Measurements from ENCODE around the gene SLC12A7. TPM values are rescaled to one million over a fixed set of nuclear protein-coding genes. Genes with fewer than 3 reads are reported as not detected.

SLC12A7 gene
- total and polyA plus RNA-seq, 10 donors, result 8.6 to 120 (median 52.3) TPM

- no peak for DNase-seq
- peaks cover 0 to 59% (median 5%) of the 10 kb centered on the region in 7 donors for H3K27me3 ChIP-seq (replicated peaks in 1 of 7)
- H3K36me3 ChIP-seq, result peaks cover 0 to 20% (median 0%) of the 10 kb centered on the region in 6 donors
- H3K4me3 ChIP-seq, result no peak overlapping the region
- no peaks in the 10 kb centered on the region for H3K9me3 ChIP-seq
- intact Hi-C loops (cut with DNase I; ENCODE audit: low total_unique reads), result no loop called here
- TF ChIP-seq POLR2AphosphoS5 (IDR thresholded peaks at IDR 0.05) (no peak), POLR2A (IDR thresholded peaks at IDR 0.05) (no peak), CTCF (IDR thresholded peaks at IDR 0.05 in 8 of 11, conservative IDR thresholded peaks at IDR 0.05 in 3 of 11) (no peak)
- WGBS, 5 donors, result 82 to 92% (median 88%) methylated on average over 24 of the region's 24 CpGs
- no peaks in the 10 kb centered on the region for H3K4me1 ChIP-seq
- H3K27ac ChIP-seq, result no peak overlapping the region
Measured at GRCh38 chr5:1029282-1029944, 82.5 kb downstream of the SLC12A7 start.

GRCh38 chr5:1028481-1029281, 83.2 kb downstream of the SLC12A7 start:
- intact Hi-C loops (cut with DNase I; ENCODE audit: low total_unique reads), result no loop called here
- DNase-seq, result no peak
- no peak overlapping the region for H3K27ac ChIP-seq
- H3K9me3 ChIP-seq, result no peaks in the 10 kb centered on the region
- TF ChIP-seq POLR2AphosphoS5 (IDR thresholded peaks at IDR 0.05) (no peak), POLR2A (IDR thresholded peaks at IDR 0.05) (no peak), CTCF (IDR thresholded peaks at IDR 0.05 in 8 of 11, conservative IDR thresholded peaks at IDR 0.05 in 3 of 11) (no peak)
- H3K4me3 ChIP-seq, result no peak overlapping the region
- H3K36me3 ChIP-seq, result peaks cover 0 to 13% (median 0%) of the 10 kb centered on the region in 6 donors
- H3K4me1 ChIP-seq, result no peaks in the 10 kb centered on the region
- peaks cover 0 to 59% (median 5%) of the 10 kb centered on the region in 7 donors for H3K27me3 ChIP-seq (replicated peaks in 1 of 7)
- WGBS, 5 donors, result 70 to 84% (median 75%) methylated on average over 23 to 26 of the region's 26 CpGs

GRCh38 chr5:1027631-1028441, 84.0 kb downstream of the SLC12A7 start:
- DNase-seq, result peak; percentile 48
- Histone ChIP-seq H3K36me3 (peaks cover 0 to 5% (median 0%) of the 10 kb centered on the region in 6 donors), H3K9me3 (no peaks in the 10 kb centered on the region), H3K4me3 (no peak overlapping the region), H3K4me1 (no peaks in the 10 kb centered on the region), H3K27ac (no peak overlapping the region), H3K27me3 (replicated peaks in 1 of 7) (peaks cover 0 to 53% (median 5%) of the 10 kb centered on the region in 7 donors)
- TF ChIP-seq POLR2A (IDR thresholded peaks at IDR 0.05), result no peak
- no peak for TF ChIP-seq POLR2AphosphoS5 (IDR thresholded peaks at IDR 0.05)
- no peak for TF ChIP-seq CTCF (IDR thresholded peaks at IDR 0.05 in 8 of 11, conservative IDR thresholded peaks at IDR 0.05 in 3 of 11)
- 83 to 100% (median 87%) methylated on average over 1 to 40 of the region's 40 CpGs for WGBS, 5 donors
- intact Hi-C loops (cut with DNase I; ENCODE audit: low total_unique reads), result no loop called here

Measured in spleen (tissue), 11 donors.